Calu3 (cell line): Measurements from ENCODE around the gene HOXB7. TPM values are rescaled to one million over a fixed set of nuclear protein-coding genes. Genes with fewer than 3 reads are reported as not detected.

Experiments used
- BruUV-seq: library from RNA; stranded (reverse); fragments of 400-500 nt; replicated peaks from 2 replicates; lab custom pipeline; 2021; lab: Mats Ljungman, UMichigan
- CTCF ChIA-PET: fragments of 300-600 bp; sonication (Branson Sonifier 250); formaldehyde crosslinking; loops from one replicate; lab custom pipeline; 2022; ENCODE audit warnings: antibody characterized with exemption; lab: Charles Lee
- DNase-seq: peaks from one replicate; pipeline ENCODE4 v3.0.0; 2022
- H3K27ac Mint-ChIP-seq: one replicate; pipeline ENCODE4 v1.8.0; 2022; ENCODE audit warnings: mixed read lengths; ENCODE audit not compliant: unreplicated experiment
- H3K27me3 Mint-ChIP-seq: one replicate; pipeline ENCODE4 v1.8.0; 2022; ENCODE audit warnings: mixed read lengths; ENCODE audit not compliant: unreplicated experiment
- H3K36me3 Mint-ChIP-seq: one replicate; pipeline ENCODE4 v1.8.0; 2022; ENCODE audit warnings: mild to moderate bottlenecking, moderate library complexity, mixed read lengths; ENCODE audit not compliant: insufficient read depth, unreplicated experiment
- H3K4me1 Mint-ChIP-seq: one replicate; pipeline ENCODE4 v1.8.0; 2022; ENCODE audit warnings: mild to moderate bottlenecking, low read depth, mixed read lengths; ENCODE audit not compliant: unreplicated experiment
- H3K4me3 Mint-ChIP-seq: one replicate; pipeline ENCODE4 v1.8.0; 2022; ENCODE audit warnings: mild to moderate bottlenecking, low read depth, moderate library complexity, mixed read lengths; ENCODE audit not compliant: unreplicated experiment
- H3K9me3 Mint-ChIP-seq: one replicate; pipeline ENCODE4 v1.8.0; 2022; ENCODE audit warnings: low read depth, mixed read lengths; ENCODE audit not compliant: unreplicated experiment
- intact Hi-C: fragments of 100-400 bp; cut with micrococcal nuclease; formaldehyde crosslinking; loops from one replicate; pipeline ENCODE4 v1.10.0; 2022; ENCODE audit not compliant: unreplicated experiment
- total RNA-seq: library from RNA; stranded (reverse); gene quantifications from 2 replicates; pipeline ENCODE4 v1.2.3, GENCODE V29; 2022
- TF ChIP-seq, protein P1 (sequence below): fragments of 200-600 bp; IDR thresholded peaks from one replicate; pipeline ENCODE4 v1.8.0; 2022; ENCODE audit warnings: antibody characterized with exemption; ENCODE audit not compliant: unreplicated experiment

The HOXB7 gene
- total RNA-seq, 1 experiment from 2014 or later = 30.2 TPM

DNA sequence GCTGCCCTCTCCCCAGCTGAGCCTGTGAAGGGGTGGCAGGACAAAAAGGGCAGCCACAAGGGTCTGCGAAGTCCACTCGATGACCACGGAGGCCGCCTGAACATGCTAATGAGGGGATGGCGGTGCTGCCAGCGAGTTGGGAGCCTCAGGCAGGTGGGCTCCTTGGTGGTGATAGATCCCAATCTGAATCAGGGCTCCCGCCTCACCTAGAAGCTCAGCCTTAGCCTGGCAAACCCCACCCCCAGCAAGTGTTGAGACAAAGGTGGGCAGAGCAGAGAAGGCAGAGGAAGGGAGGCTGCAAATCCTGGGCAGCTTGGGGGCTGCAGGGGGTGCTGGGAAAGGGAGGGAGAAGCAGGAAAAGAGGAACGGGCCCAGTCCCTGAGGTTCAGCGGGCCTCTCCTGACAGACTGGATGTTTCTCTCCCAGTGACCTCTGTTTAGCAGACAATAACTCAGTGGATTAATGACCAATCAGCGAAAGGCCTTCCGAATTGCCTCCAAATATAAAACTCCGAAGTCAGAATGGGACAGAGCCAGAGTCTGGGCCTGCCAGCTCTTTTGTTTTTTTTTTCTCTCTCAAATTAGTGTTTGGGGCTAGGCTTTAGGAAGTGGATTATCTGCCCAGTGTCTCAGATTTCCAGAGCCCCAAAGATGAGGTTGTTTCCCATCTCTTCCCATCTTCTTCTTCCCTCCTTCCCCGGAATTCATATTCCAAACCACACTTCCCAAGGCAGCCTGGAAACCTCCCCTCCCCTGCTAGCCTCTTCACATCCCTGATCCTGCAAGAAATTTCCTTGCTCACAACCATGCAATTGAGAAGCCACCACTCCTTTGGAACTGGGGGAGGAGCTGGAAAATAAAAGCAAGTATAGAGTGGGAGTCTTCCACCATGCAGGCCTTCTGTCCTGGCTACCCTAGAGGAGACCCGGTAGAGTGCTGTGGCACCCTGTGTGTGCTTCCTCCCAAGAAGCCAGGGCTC lies 50.7 kb downstream of the HOXB7 start:
- no peaks in the 10 kb centered on the region for H3K27me3 Mint-ChIP-seq
- H3K36me3 Mint-ChIP-seq = peaks cover 85% of the 10 kb centered on the region
- peak overlapping the region; percentile 36 for H3K4me3 Mint-ChIP-seq
- no TSS peak for BruUV-seq
- TF ChIP-seq, protein P1, sequence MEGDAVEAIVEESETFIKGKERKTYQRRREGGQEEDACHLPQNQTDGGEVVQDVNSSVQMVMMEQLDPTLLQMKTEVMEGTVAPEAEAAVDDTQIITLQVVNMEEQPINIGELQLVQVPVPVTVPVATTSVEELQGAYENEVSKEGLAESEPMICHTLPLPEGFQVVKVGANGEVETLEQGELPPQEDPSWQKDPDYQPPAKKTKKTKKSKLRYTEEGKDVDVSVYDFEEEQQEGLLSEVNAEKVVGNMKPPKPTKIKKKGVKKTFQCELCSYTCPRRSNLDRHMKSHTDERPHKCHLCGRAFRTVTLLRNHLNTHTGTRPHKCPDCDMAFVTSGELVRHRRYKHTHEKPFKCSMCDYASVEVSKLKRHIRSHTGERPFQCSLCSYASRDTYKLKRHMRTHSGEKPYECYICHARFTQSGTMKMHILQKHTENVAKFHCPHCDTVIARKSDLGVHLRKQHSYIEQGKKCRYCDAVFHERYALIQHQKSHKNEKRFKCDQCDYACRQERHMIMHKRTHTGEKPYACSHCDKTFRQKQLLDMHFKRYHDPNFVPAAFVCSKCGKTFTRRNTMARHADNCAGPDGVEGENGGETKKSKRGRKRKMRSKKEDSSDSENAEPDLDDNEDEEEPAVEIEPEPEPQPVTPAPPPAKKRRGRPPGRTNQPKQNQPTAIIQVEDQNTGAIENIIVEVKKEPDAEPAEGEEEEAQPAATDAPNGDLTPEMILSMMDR = peak; percentile 10
- H3K27ac Mint-ChIP-seq = peak overlapping the region; percentile 2
- intact Hi-C loops = no loop called here
- CTCF ChIA-PET = no interaction called here
- peaks cover 80% of the 10 kb centered on the region for H3K4me1 Mint-ChIP-seq
- no peaks in the 10 kb centered on the region for H3K9me3 Mint-ChIP-seq
- DNase-seq = no peak

DNA sequence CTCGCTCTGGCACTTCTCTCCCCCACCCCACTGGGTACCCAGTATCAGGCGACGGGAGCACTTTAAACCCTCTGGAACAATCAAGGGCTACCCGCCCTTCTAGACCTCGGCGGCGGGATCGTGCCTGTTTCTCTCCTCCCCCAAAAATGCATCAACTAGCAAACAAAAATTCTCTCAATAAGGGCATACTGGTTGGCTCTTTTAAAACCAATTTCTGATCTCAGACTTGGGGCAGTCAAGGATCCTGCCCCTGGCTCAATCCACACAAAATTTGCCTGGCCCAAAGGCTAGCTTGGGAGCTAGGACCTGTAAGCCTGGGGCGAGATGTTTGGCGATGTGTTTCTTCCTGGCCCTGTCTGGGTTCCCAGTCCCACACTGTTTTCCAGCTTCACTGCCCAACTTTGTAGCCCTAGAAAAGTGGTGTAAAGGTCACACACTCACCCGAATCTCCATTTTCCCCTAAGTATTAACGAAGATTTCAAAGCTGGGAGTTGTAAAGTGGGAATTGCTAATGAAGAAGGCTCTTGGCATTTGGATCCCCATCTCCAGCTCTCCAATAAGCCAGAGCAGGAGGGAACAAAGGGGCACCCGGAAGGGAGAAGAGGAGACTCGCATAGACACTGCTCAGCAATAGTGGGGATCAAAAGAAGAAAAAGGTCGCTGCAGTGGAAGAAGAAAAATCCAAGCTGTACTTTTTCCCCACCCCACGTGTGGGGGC lies 51.5 kb downstream of the HOXB7 start:
- Mint-ChIP-seq H3K4me1 (peaks cover 89% of the 10 kb centered on the region), H3K4me3 (peak overlapping the region; percentile 36), H3K27me3 (no peaks in the 10 kb centered on the region), H3K27ac (peak overlapping the region; percentile 2), H3K9me3 (no peaks in the 10 kb centered on the region), H3K36me3 (peaks cover 88% of the 10 kb centered on the region)
- CTCF ChIA-PET = no interaction called here
- intact Hi-C loops = no loop called here
- BruUV-seq = no TSS peak
- no peak for DNase-seq
- TF ChIP-seq, protein P1 = no peak

DNA sequence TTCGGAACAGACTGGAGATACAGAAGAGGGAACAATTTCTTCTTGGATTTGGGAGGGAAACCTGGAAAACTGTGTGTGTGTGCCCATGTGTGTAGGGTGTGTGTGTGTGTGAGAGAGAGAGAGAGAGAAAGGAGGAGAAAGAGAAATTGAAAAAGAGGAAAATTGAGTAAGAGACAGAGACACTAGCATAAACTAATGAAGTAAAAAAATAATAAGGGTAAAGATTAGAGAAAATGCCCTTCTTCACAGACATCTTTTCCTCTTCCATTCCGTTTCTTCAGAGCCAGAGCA lies 52.0 kb downstream of the HOXB7 start:
- Mint-ChIP-seq H3K27me3 (no peaks in the 10 kb centered on the region), H3K27ac (peak overlapping the region; percentile 2), H3K36me3 (peaks cover 89% of the 10 kb centered on the region), H3K4me1 (peaks cover 94% of the 10 kb centered on the region), H3K9me3 (no peaks in the 10 kb centered on the region), H3K4me3 (peak overlapping the region; percentile 36)
- CTCF ChIA-PET = no interaction called here
- BruUV-seq = no TSS peak
- intact Hi-C loops = no loop called here
- DNase-seq = no peak
- TF ChIP-seq, protein P1 = no peak

DNA sequence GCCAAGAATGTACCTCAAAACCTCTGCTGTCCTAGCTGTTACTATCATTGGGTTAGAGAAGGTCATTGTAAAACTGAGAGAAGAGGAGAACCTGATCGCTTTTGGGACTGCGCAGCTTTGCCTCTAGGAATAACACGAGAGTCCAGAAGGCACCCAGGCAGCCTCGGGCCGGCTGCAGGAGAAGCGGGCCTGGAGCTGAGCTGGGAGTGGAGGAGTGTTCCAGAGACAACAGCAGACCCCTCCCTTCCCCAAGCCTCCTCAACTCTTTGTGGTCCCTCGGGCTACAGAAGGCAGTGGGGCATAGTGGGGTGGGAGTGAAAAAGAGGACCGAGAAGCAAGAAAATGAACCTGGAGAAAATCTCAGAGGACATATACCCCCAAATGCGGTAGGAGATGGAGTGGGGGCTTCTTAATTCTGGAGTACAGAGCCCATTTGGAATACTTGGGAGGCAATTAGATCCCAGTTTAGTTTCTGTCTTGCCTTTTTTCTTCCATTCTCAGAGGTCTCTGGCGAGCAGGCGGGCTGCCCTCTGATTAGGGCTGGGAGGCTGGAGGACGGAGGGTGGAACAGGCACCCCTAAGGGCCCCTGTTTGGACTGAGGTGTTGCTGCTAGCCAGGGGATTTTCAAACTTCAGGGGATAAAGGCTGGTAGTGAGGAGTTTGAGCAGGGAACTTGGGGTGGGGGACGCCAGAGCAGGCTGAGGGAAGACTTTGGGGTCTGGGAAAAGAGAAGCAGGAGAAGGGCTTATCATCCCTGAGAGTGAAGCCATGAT lies 52.6 kb downstream of the HOXB7 start:
- peak overlapping the region; percentile 36 for H3K4me3 Mint-ChIP-seq
- H3K27me3 Mint-ChIP-seq = no peaks in the 10 kb centered on the region
- DNase-seq = no peak
- TF ChIP-seq, protein P1 = no peak
- no TSS peak for BruUV-seq
- H3K27ac Mint-ChIP-seq = peak overlapping the region; percentile 2
- H3K9me3 Mint-ChIP-seq = no peaks in the 10 kb centered on the region
- CTCF ChIA-PET = interaction anchor here (1.1 to 1.5 kb wide), 2 partner anchors 12 to 36 kb away, joined by 3 to 4 read pairs; no protein-coding TSS in a partner anchor
- peaks cover 93% of the 10 kb centered on the region for H3K4me1 Mint-ChIP-seq
- intact Hi-C loops = no loop called here
- peaks cover 89% of the 10 kb centered on the region for H3K36me3 Mint-ChIP-seq
